ENCODE results near the gene CRYBG3. TPM values are rescaled to one million over a fixed set of nuclear protein-coding genes. Genes with fewer than 3 reads are reported as not detected.

Gene CRYBG3
- total RNA-seq, 2 donors from 2014 or later, result 15.7 to 22.2 TPM

- Histone ChIP-seq H3K36me3 (no peaks in the 10 kb centered on the region), H3K4me1 (no peaks in the 10 kb centered on the region), H3K27me3 (no peaks in the 10 kb centered on the region), H3K4me3 (peak overlapping the region; percentile 88), H3K27ac (peak overlapping the region; percentile 91), H3K9me3 (no peaks in the 10 kb centered on the region), H3K9ac (ENCODE audit: low read depth in 2 of 2, low read length in 2 of 2) (peak overlapping the region in 1 of 2 donors; percentile 77)
- no peak for TF ChIP-seq CTCF (IDR thresholded peaks at IDR 0.05)
- DNase-seq, result no peak
- intact Hi-C loops (cut with DNase I), result loop anchor here (10.0 kb wide), 1 partner anchor 154 kb away; the partner anchor contains the start of gene RIOX2
Observed at GRCh38 chr3:97820780-97821179, 1.0 kb upstream of the CRYBG3 start.

- Histone ChIP-seq H3K9ac (ENCODE audit: low read depth in 2 of 2, low read length in 2 of 2) (peak overlapping the region; percentile 72 to 77), H3K4me1 (no peaks in the 10 kb centered on the region), H3K9me3 (no peaks in the 10 kb centered on the region), H3K4me3 (peak overlapping the region; percentile 88), H3K27me3 (no peaks in the 10 kb centered on the region), H3K27ac (peak overlapping the region; percentile 91), H3K36me3 (no peaks in the 10 kb centered on the region)
- no peak for TF ChIP-seq CTCF (IDR thresholded peaks at IDR 0.05)
- intact Hi-C loops (cut with DNase I), result loop anchor here (10.0 kb wide), 1 partner anchor 153 kb away; the partner anchor contains the start of gene RIOX2
- peak; percentile 61 for DNase-seq
Observed at GRCh38 chr3:97821287-97821773, 481 bp upstream of the CRYBG3 start.

GRCh38 chr3:97822359-97822775 is 556 bp downstream of the CRYBG3 start:
- H3K27ac ChIP-seq, result peak overlapping the region; percentile 91
- peak; percentile 57 for DNase-seq
- peak overlapping the region; percentile 77 to 93 for H3K9ac ChIP-seq (ENCODE audit: low read depth in 2 of 2, low read length in 2 of 2)
- peak overlapping the region; percentile 88 for H3K4me3 ChIP-seq
- no peaks in the 10 kb centered on the region for H3K27me3 ChIP-seq
- no peaks in the 10 kb centered on the region for H3K9me3 ChIP-seq
- H3K36me3 ChIP-seq, result no peaks in the 10 kb centered on the region
- no peaks in the 10 kb centered on the region for H3K4me1 ChIP-seq
- no peak for TF ChIP-seq CTCF (IDR thresholded peaks at IDR 0.05)
- intact Hi-C loops (cut with DNase I), result loop anchor here (10.0 kb wide), 1 partner anchor 152 kb away; the partner anchor contains the start of gene RIOX2

GRCh38 chr3:97823046-97824004 is 1.5 kb downstream of the CRYBG3 start:
- no peaks in the 10 kb centered on the region for H3K27me3 ChIP-seq
- no peaks in the 10 kb centered on the region for H3K36me3 ChIP-seq
- H3K27ac ChIP-seq, result peak overlapping the region; percentile 8
- peak overlapping the region; percentile 77 to 93 for H3K9ac ChIP-seq (ENCODE audit: low read depth in 2 of 2, low read length in 2 of 2)
- H3K9me3 ChIP-seq, result no peaks in the 10 kb centered on the region
- TF ChIP-seq CTCF (IDR thresholded peaks at IDR 0.05), result no peak
- no peaks in the 10 kb centered on the region for H3K4me1 ChIP-seq
- intact Hi-C loops (cut with DNase I), result loop anchor here (10.0 kb wide), 1 partner anchor 151 kb away; the partner anchor contains the start of gene RIOX2
- no peak for DNase-seq
- H3K4me3 ChIP-seq, result peak overlapping the region; percentile 88

- DNase-seq, result no peak
- intact Hi-C loops (cut with DNase I), result loop anchor here (10.0 kb wide), 1 partner anchor 150 kb away; the partner anchor contains the start of gene RIOX2
- no peaks in the 10 kb centered on the region for H3K36me3 ChIP-seq
- no peak for TF ChIP-seq CTCF (IDR thresholded peaks at IDR 0.05)
- no peak overlapping the region for H3K9ac ChIP-seq (ENCODE audit: low read depth in 2 of 2, low read length in 2 of 2)
- no peak overlapping the region for H3K27ac ChIP-seq
- H3K9me3 ChIP-seq, result no peaks in the 10 kb centered on the region
- no peak overlapping the region for H3K4me3 ChIP-seq
- H3K4me1 ChIP-seq, result no peaks in the 10 kb centered on the region
- no peaks in the 10 kb centered on the region for H3K27me3 ChIP-seq
Observed at GRCh38 chr3:97825101-97825500, 3.3 kb downstream of the CRYBG3 start.

Data from colonic mucosa (tissue), 4 donors.